GM23248 (cell line): ENCODE data around the gene OLA1. TPM values are rescaled to one million over a fixed set of nuclear protein-coding genes. Genes with fewer than 3 reads are reported as not detected.
A peak's percentile ranks its signal among the peaks of the same experiment; 100 is the strongest.

ENCODE experiments used
- DNase-seq: peaks from one replicate; pipeline ENCODE4 v3.0.0-alpha.2; 2015
- H2AFZ ChIP-seq: fragments of 200-600 bp; sonication (generic); 2 replicates; pipeline ENCODE4 v1.6.1; 2016; ENCODE audit warnings: antibody characterized with exemption
- H3F3A ChIP-seq: fragments of 200-600 bp; sonication (generic); 2 replicates; pipeline ENCODE4 v1.6.1; 2016; ENCODE audit warnings: mild to moderate bottlenecking, antibody characterized with exemption, mixed run types; ENCODE audit not compliant: insufficient read depth
- H3K27ac ChIP-seq: fragments of 200-600 bp; sonication (generic); 2 replicates; pipeline ENCODE4 v1.5.1; 2016; ENCODE audit warnings: mild to moderate bottlenecking
- H3K27me3 ChIP-seq: fragments of 200-600 bp; sonication (generic); replicated peaks from 2 replicates; pipeline ENCODE4 v1.6.1; 2016; ENCODE audit warnings: mild to moderate bottlenecking; ENCODE audit not compliant: insufficient read depth
- H3K36me3 ChIP-seq: fragments of 200-600 bp; sonication (generic); 2 replicates; pipeline ENCODE4 v1.6.1; 2016; ENCODE audit warnings: low read depth, mild to moderate bottlenecking
- H3K4me1 ChIP-seq: fragments of 200-600 bp; sonication (generic); 2 replicates; pipeline ENCODE4 v1.6.1; 2016; ENCODE audit warnings: mild to moderate bottlenecking; ENCODE audit not compliant: insufficient read depth
- H3K4me2 ChIP-seq: fragments of 200-600 bp; sonication (generic); one replicate; pipeline ENCODE4 v1.6.1; 2016; ENCODE audit warnings: mild to moderate bottlenecking; ENCODE audit not compliant: unreplicated experiment
- H3K4me3 ChIP-seq: fragments of 200-600 bp; sonication (generic); 2 replicates; pipeline ENCODE4 v1.5.1; 2016; ENCODE audit warnings: mild to moderate bottlenecking
- H3K79me2 ChIP-seq: fragments of 200-600 bp; sonication (generic); 2 replicates; pipeline ENCODE4 v1.6.1; 2016; ENCODE audit warnings: mild to moderate bottlenecking; ENCODE audit not compliant: insufficient read depth
- H3K9ac ChIP-seq: fragments of 200-600 bp; sonication (generic); 2 replicates; pipeline ENCODE4 v1.6.1; 2016; ENCODE audit warnings: mild to moderate bottlenecking
- H3K9me2 ChIP-seq: fragments of 200-600 bp; sonication (generic); 2 replicates; pipeline ENCODE4 v1.6.1; 2016; ENCODE audit warnings: mixed run types, mild to moderate bottlenecking, moderate library complexity; ENCODE audit not compliant: insufficient read depth
- H3K9me3 ChIP-seq: fragments of 200-600 bp; sonication (generic); one replicate; pipeline ENCODE4 v1.6.1; 2017; ENCODE audit warnings: low read depth
- H4K20me1 ChIP-seq: fragments of 200-600 bp; sonication (generic); 2 replicates; pipeline ENCODE4 v1.6.0; 2016; ENCODE audit not compliant: insufficient read depth
- EZH2 ChIP-seq: fragments of 200-600 bp; sonication (generic); IDR thresholded peaks from 2 replicates; pipeline ENCODE4 v1.6.1; 2018; ENCODE audit warnings: antibody characterized with exemption, mild to moderate bottlenecking; ENCODE audit not compliant: insufficient read depth, poor library complexity, severe bottlenecking
- EZH2phosphoT487 ChIP-seq: fragments of 200-600 bp; sonication (generic); IDR thresholded peaks from 2 replicates; pipeline ENCODE4 v1.6.1; 2018; ENCODE audit warnings: antibody characterized with exemption, moderate library complexity, mild to moderate bottlenecking, low read depth; ENCODE audit not compliant: insufficient read depth
- WGBS, 2 experiments: methylation state at CpG; one replicate each; pipeline ENCODE4 v1.1.6; 2015 to 2017; ENCODE audit warnings: low lambda C conversion rate in 2 of 2, low coverage in 1 of 2; ENCODE audit errors: missing lambda C conversion rate in 2 of 2; 5-methylcytosine and 5-hydroxymethylcytosine counted together
- in situ Hi-C: fragments of 300-500 bp; cut with MboI; formaldehyde crosslinking; loops from 2 replicates; pipeline ENCODE4 v1.15.0; 2020
- polyA plus RNA-seq: library from polyadenylated mRNA; unstranded; fragments of >200 nt; fragmentation: Nextera tagmentation; extraction: Ambion mirVana; gene quantifications from 2 replicates; pipeline ENCODE4 v1.2.1, GENCODE V29; 2016
- total RNA-seq: library from RNA; depleted of rRNA; stranded (reverse); fragments of >200 nt; shearing (Covaris generic); gene quantifications from 2 replicates; pipeline ENCODE4 v1.2.3, GENCODE V29; 2014

OLA1 gene
- total and polyA plus RNA-seq, 2 experiments from 2014 or later, result 64.3 to 114 TPM

DNA sequence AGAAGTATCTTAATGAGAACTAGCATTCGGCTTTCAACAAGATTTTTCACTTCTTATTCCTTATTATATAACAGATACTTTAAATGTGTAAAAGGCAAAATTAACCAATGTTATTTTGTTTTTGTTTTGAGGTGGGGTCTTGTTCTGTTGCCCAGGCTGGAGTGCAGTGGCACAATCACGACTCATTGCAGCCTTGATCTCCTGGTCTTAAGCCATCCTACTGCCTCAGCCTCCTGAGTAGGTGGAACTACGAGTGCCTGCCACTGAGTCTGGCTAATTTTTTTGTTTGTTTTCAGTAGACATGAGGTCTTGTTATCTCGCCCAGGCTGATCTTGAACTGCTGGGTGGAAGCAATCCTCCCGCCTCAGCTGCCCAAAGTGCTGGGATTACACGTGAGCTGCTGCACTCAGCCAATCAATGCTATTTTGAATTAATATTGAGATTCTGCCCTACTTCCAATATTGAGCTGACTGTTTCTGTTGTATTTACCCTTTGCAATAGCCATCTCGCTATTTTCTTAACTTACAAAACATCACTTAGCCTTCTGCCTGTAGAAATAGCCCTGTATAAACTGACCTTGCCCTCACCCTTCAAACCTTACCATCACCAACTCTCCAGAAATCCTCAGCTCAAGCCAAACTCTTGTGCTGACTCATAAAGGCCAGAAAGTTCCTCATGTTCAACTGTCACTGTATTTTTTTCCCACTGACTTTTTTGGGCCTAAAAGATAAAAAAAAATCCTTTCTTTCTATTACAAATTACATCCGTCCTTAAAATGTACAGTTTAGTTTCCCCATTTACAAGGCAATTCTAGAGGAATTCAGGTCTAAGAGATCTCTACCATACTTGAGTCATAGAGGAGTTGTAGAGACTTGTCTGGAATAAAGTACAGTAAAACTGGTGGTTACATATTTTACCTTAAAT lies 94.3 kb downstream of the OLA1 start:
- no peaks in the 10 kb centered on the region for H3K36me3 ChIP-seq
- H3K4me3 ChIP-seq, result no peak overlapping the region
- H3K4me2 ChIP-seq, result peak overlapping the region; percentile 61
- H3K9me2 ChIP-seq, result no peaks in the 10 kb centered on the region
- in situ Hi-C loops, result no loop called here
- DNase-seq, result peak; percentile 81
- no peak for TF ChIP-seq EZH2phosphoT487
- H2AFZ ChIP-seq, result no peak overlapping the region
- H3K4me1 ChIP-seq, result peaks cover 27% of the 10 kb centered on the region
- WGBS, 2 experiments, result 28 to 29% methylated on average over 8 of the region's 8 CpGs
- peaks cover 24% of the 10 kb centered on the region for H3F3A ChIP-seq
- no peaks in the 10 kb centered on the region for H3K9me3 ChIP-seq
- H3K79me2 ChIP-seq, result peaks cover 59% of the 10 kb centered on the region
- peak overlapping the region; percentile 40 for H3K27ac ChIP-seq
- no peaks in the 10 kb centered on the region for H3K27me3 ChIP-seq
- 0 out of 2 replicates have a peak, but pooled peaks cover 7% of the 10 kb centered on the region for H4K20me1 ChIP-seq
- H3K9ac ChIP-seq, result peak overlapping the region; percentile 7; the same call in 1 of the 2 replicates

DNA sequence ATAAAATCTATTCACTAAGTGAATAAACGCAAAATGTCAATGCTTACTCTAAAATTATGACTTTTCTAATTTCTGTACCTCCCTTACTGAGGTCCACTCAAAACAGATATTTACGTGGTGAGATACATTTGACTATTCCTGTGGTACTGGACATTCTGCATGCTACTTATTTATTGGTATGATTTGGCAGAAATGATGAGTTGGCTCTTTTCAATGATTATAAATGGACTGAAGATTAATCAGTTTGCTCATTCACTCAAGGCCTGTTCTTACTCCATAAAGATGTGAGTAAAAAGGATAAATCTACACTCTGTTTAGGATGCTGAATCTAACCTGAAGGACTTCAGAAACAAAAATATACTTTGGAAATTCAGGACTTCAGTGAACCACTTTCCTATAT lies 98.8 kb downstream of the OLA1 start:
- peaks cover 13% of the 10 kb centered on the region for H3F3A ChIP-seq
- in situ Hi-C loops, result no loop called here
- H3K4me2 ChIP-seq, result no peak overlapping the region
- no peak overlapping the region for H3K9ac ChIP-seq
- no peak overlapping the region for H3K4me3 ChIP-seq
- no peaks in the 10 kb centered on the region for H3K9me3 ChIP-seq
- peaks cover 78% of the 10 kb centered on the region for H3K79me2 ChIP-seq
- peaks cover 17% of the 10 kb centered on the region for H3K4me1 ChIP-seq
- H4K20me1 ChIP-seq, result 0 out of 2 replicates have a peak, but pooled peaks cover under 1% of the 10 kb centered on the region
- no peak overlapping the region for H2AFZ ChIP-seq
- H3K9me2 ChIP-seq, result no peaks in the 10 kb centered on the region
- H3K27ac ChIP-seq, result no peak overlapping the region
- no peaks in the 10 kb centered on the region for H3K36me3 ChIP-seq
- TF ChIP-seq EZH2, result no peak
- WGBS, 2 experiments, result 97% methylated on average over 2 of the region's 2 CpGs
- H3K27me3 ChIP-seq, result no peaks in the 10 kb centered on the region
- no peak for DNase-seq

DNA sequence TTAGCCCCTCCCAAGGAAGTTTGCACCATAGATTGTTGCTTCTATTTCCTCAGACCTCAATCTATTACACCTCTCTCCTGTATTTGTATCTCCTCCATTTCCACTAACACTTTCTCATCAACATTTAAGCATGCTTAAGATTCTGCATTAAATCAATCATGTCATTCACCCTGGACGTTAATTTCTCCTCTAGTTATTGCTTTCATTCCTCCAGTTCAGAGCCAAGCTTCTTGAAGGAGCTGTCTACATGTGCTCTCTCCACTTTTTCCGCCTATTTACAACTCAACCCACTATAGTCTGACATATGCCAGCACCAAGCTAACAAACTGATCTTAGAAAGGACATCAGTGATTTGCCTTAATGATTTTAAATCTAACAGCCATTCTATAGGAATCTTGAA lies 99.5 kb downstream of the OLA1 start:
- TF ChIP-seq EZH2phosphoT487 (no peak), EZH2 (no peak)
- Histone ChIP-seq H3K9me3 (no peaks in the 10 kb centered on the region), H3K36me3 (no peaks in the 10 kb centered on the region), H3F3A (peaks cover 6% of the 10 kb centered on the region), H2AFZ (no peak overlapping the region), H3K4me3 (no peak overlapping the region), H3K79me2 (peaks cover 84% of the 10 kb centered on the region), H3K27me3 (no peaks in the 10 kb centered on the region), H3K4me2 (no peak overlapping the region), H3K4me1 (peaks cover 10% of the 10 kb centered on the region), H3K9me2 (no peaks in the 10 kb centered on the region), H3K27ac (no peak overlapping the region), H3K9ac (no peak overlapping the region), H4K20me1 (no peaks in the 10 kb centered on the region)
- in situ Hi-C loops, result no loop called here
- 77 to 83% methylated on average over 2 of the region's 2 CpGs for WGBS, 2 experiments
- DNase-seq, result no peak

DNA sequence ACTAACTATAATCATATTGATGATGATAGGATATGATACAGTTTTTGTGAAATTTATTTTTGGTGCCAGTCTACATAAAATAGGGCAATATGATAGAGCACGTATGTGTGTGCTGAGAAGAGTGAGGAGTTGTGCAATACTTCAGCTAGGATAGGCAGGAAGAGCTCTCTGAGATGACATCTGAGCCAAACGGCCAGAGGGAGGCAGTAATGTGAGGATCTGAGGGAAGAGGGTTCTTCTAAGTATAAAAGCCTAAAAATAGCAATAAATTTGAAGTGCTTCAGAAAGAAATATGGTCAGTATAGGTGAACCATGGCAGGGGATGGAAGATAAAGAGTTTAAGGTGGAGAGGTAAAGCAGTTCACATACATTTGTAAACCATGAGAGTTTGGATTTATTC lies 102.5 kb downstream of the OLA1 start:
- H2AFZ ChIP-seq, result no peak overlapping the region
- no peaks in the 10 kb centered on the region for H4K20me1 ChIP-seq
- peak; percentile 8 for DNase-seq
- WGBS, 2 experiments, result 39 to 46% methylated on average over 2 of the region's 2 CpGs
- H3K36me3 ChIP-seq, result no peaks in the 10 kb centered on the region
- H3K9me2 ChIP-seq, result no peaks in the 10 kb centered on the region
- no peak overlapping the region for H3K9ac ChIP-seq
- H3K9me3 ChIP-seq, result no peaks in the 10 kb centered on the region
- in situ Hi-C loops, result no loop called here
- H3K4me2 ChIP-seq, result no peak overlapping the region
- no peaks in the 10 kb centered on the region for H3K4me1 ChIP-seq
- H3K27me3 ChIP-seq, result no peaks in the 10 kb centered on the region
- no peak overlapping the region for H3K4me3 ChIP-seq
- no peaks in the 10 kb centered on the region for H3F3A ChIP-seq
- no peak overlapping the region for H3K27ac ChIP-seq
- no peak for TF ChIP-seq EZH2
- TF ChIP-seq EZH2phosphoT487, result no peak
- H3K79me2 ChIP-seq, result peaks cover 80% of the 10 kb centered on the region
